ENCODE measurements around the gene NUMB. TPM values are rescaled to one million over a fixed set of nuclear protein-coding genes. Genes with fewer than 3 reads are reported as not detected.

Gene NUMB
- total and polyA plus RNA-seq, 2 of the 4 experiments (the other 2 are of a cell fraction), result 45.9 to 114 TPM

GRCh38 chr14:73261075-73261474, 197.3 kb downstream of the NUMB start:
- no peak overlapping the region for H2BK15ac ChIP-seq (ENCODE audit: low read depth, low read length)
- DNase-seq (no peak), ATAC-seq (ENCODE audit: low read depth) (no peak)
- H3K4ac ChIP-seq (ENCODE audit: low read depth, low read length), result no peak overlapping the region
- no peak overlapping the region for H2AFZ ChIP-seq (replicated peaks; ENCODE audit: low read length, poor library complexity)
- H3K23ac ChIP-seq (ENCODE audit: low read depth, low read length), result no peak overlapping the region
- H3K4me1 ChIP-seq (ENCODE audit: control insufficient read depth, insufficient read depth, low read length), result no peaks in the 10 kb centered on the region
- H2BK5ac ChIP-seq (ENCODE audit: low read depth, low read length, poor library complexity, severe bottlenecking), result no peak overlapping the region
- H2AK5ac ChIP-seq (ENCODE audit: low read depth, low read length), result no peak overlapping the region
- no peak overlapping the region for H3K27ac ChIP-seq (ENCODE audit: insufficient read depth, low read length)
- no TSS peak for BruUV-seq (replicated peaks)
- no peaks in the 10 kb centered on the region for H3K9me3 ChIP-seq (ENCODE audit: control insufficient read depth, insufficient read depth, low read length)
- H4K5ac ChIP-seq (ENCODE audit: low read depth, low read length), result no peak overlapping the region
- dilution Hi-C loops (cut with HindIII; ENCODE audit: low sequenced_read_pairs, unreplicated experiment) (no loop called here), in situ Hi-C loops (cut with MboI; ENCODE audit: low sequenced_read_pairs) (no loop called here), intact Hi-C loops (cut with micrococcal nuclease) (no loop called here)
- H4K8ac ChIP-seq (ENCODE audit: low read depth in 2 of 2, low read length in 2 of 2), result no peak overlapping the region
- POLR2A ChIA-PET (ENCODE audit: unreplicated experiment), result no interaction called here
- TF ChIP-seq BHLHE40 (IDR thresholded peaks at IDR 0.05; ENCODE audit: low read depth, low read length), result no peak
- CTCF ChIA-PET, result no interaction called here
- no CpG with 5 or more reads among the region's 6 CpGs for WGBS, 2 experiments (ENCODE audit: extremely low coverage in 2 of 2, insufficient read length in 1 of 2)
- no peak overlapping the region for H3K9ac ChIP-seq (ENCODE audit: low read depth, low read length)
- H3K79me1 ChIP-seq (ENCODE audit: low read depth in 1 of 2, low read length in 2 of 2), result no peaks in the 10 kb centered on the region
- H3K36me3 ChIP-seq (ENCODE audit: control insufficient read depth, insufficient read depth, low read length), result no peaks in the 10 kb centered on the region
- H3K4me2 ChIP-seq (ENCODE audit: low read depth, low read length), result no peak overlapping the region
- H3K56ac ChIP-seq (ENCODE audit: extremely low read depth, insufficient read depth, low read length), result no peak overlapping the region
- no peak overlapping the region for H2AK9ac ChIP-seq (replicated peaks; ENCODE audit: low read depth, low read length, poor library complexity)
- H2BK20ac ChIP-seq (ENCODE audit: low read depth, low read length), result no peak overlapping the region
- H3K18ac ChIP-seq (ENCODE audit: low read depth, low read length), result no peak overlapping the region
- no peak overlapping the region for H4K91ac ChIP-seq (ENCODE audit: insufficient read depth, low read depth, low read length)
- no peaks in the 10 kb centered on the region; the same call in 1 of the 2 replicates for H3K27me3 ChIP-seq (ENCODE audit: control insufficient read depth, insufficient read depth, low read length)
- H2BK120ac ChIP-seq (ENCODE audit: low read depth, low read length), result no peak overlapping the region
- no peaks in the 10 kb centered on the region for H3K9me1 ChIP-seq (ENCODE audit: insufficient read depth, low read length)
- no peak overlapping the region for H3K14ac ChIP-seq (replicated peaks; ENCODE audit: low read depth, low read length)
- no peaks in the 10 kb centered on the region; the same call in 1 of the 2 replicates for H4K20me1 ChIP-seq (ENCODE audit: insufficient read depth, low read length)
- no peak overlapping the region for H3K4me3 ChIP-seq (ENCODE audit: insufficient read depth, low read depth, low read length)

All from IMR-90 (cell line).